HEK293 (cell line): ENCODE measurements around the gene GPR17.

Experiments used
- BCL11B ChIP-seq: fragments of 450-650 bp; formaldehyde crosslinking; IDR thresholded peaks from 2 replicates; pipeline ENCODE4 v1.5.1; 2016; ENCODE audit warnings: low read depth, missing biosample characterization, missing genetic modification characterization
- CTCF ChIP-seq: fragments of 450-650 bp; formaldehyde crosslinking; IDR thresholded peaks from 2 replicates; pipeline ENCODE4 v1.5.1; 2016; ENCODE audit warnings: missing biosample characterization, missing genetic modification characterization
- HIC1 ChIP-seq: fragments of 450-650 bp; formaldehyde crosslinking; IDR thresholded peaks from 2 replicates; pipeline ENCODE4 v1.5.1; 2016; ENCODE audit warnings: missing biosample characterization, missing genetic modification characterization
- KLF16 ChIP-seq: fragments of 450-650 bp; formaldehyde crosslinking; IDR thresholded peaks from 2 replicates; pipeline ENCODE4 v1.5.1; 2017; ENCODE audit warnings: missing biosample characterization, missing genetic modification characterization
- TSHZ1 ChIP-seq: fragments of 450-650 bp; formaldehyde crosslinking; IDR thresholded peaks from 2 replicates; pipeline ENCODE4 v1.5.1; 2016; ENCODE audit warnings: missing biosample characterization, missing genetic modification characterization, borderline replicate concordance
- YY1 ChIP-seq: fragments of 450-650 bp; formaldehyde crosslinking; IDR thresholded peaks from 2 replicates; pipeline ENCODE4 v1.5.1; 2018; ENCODE audit warnings: missing biosample characterization, missing genetic modification characterization
- ZNF140 ChIP-seq: fragments of 450-650 bp; formaldehyde crosslinking; IDR thresholded peaks from 2 replicates; pipeline ENCODE4 v1.5.1; 2016; ENCODE audit warnings: missing biosample characterization, missing genetic modification characterization
- ZNF394 ChIP-seq: fragments of 450-650 bp; formaldehyde crosslinking; IDR thresholded peaks from 2 replicates; pipeline ENCODE4 v1.5.1; 2016; ENCODE audit warnings: missing biosample characterization, missing genetic modification characterization, mild to moderate bottlenecking, moderate library complexity, borderline replicate concordance
- ZNF416 ChIP-seq: fragments of 450-650 bp; formaldehyde crosslinking; IDR thresholded peaks from 2 replicates; pipeline ENCODE4 v1.5.1; 2016; ENCODE audit warnings: missing biosample characterization, missing genetic modification characterization
- ZNF488 ChIP-seq: fragments of 450-650 bp; formaldehyde crosslinking; IDR thresholded peaks from 2 replicates; pipeline ENCODE4 v1.5.1; 2016; ENCODE audit warnings: missing biosample characterization, missing genetic modification characterization
- ZNF792 ChIP-seq: fragments of 450-650 bp; formaldehyde crosslinking; IDR thresholded peaks from 2 replicates; pipeline ENCODE4 v1.5.1; 2016; ENCODE audit warnings: missing biosample characterization, missing genetic modification characterization
- ZSCAN5A ChIP-seq: fragments of 450-650 bp; formaldehyde crosslinking; IDR thresholded peaks from 2 replicates; pipeline ENCODE4 v1.5.1; 2016; ENCODE audit warnings: missing biosample characterization, missing genetic modification characterization

GRCh38 chr2:127674241-127675209, 28.6 kb downstream of the GPR17 start:
- TF ChIP-seq ZNF488 (tag by site-specific recombination) (no peak), ZNF792 (tag by site-specific recombination) (no peak), CTCF (tag by site-specific recombination) (no peak), BCL11B (tag by site-specific recombination) (no peak), HIC1 (tag by site-specific recombination) (no peak), ZNF140 (tag by site-specific recombination) (no peak), TSHZ1 (tag by site-specific recombination) (no peak), KLF16 (tag by site-specific recombination) (no peak), YY1 (tag by site-specific recombination) (no peak), ZNF416 (tag by site-specific recombination) (no peak), ZNF394 (tag by site-specific recombination) (no peak), ZSCAN5A (tag by site-specific recombination) (no peak)
